Panc1 (cell line): ENCODE results near the gene EMC8.

Source experiments
- POLR2AphosphoS5 ChIP-seq: IDR thresholded peaks from 2 replicates; pipeline ENCODE4 v1.6.1; 2012; ENCODE audit warnings: mild to moderate bottlenecking, low read depth, low read length, moderate library complexity
- SIN3A ChIP-seq: IDR thresholded peaks from 2 replicates; pipeline ENCODE4 v1.6.1; 2012; ENCODE audit warnings: low read depth, mild to moderate bottlenecking, low read length, moderate library complexity, borderline replicate concordance; ENCODE audit not compliant: insufficient read depth
- TCF7L2 ChIP-seq: IDR thresholded peaks from 2 replicates; pipeline ENCODE4 v1.6.1; 2011; ENCODE audit warnings: mild to moderate bottlenecking, low read depth, low read length, inconsistent platforms
- TF ChIP-seq, protein P1 (sequence below): fragments of 450-650 bp; IDR thresholded peaks from 2 replicates; pipeline ENCODE4 v1.5.1; 2017; ENCODE audit warnings: mild to moderate bottlenecking

DNA sequence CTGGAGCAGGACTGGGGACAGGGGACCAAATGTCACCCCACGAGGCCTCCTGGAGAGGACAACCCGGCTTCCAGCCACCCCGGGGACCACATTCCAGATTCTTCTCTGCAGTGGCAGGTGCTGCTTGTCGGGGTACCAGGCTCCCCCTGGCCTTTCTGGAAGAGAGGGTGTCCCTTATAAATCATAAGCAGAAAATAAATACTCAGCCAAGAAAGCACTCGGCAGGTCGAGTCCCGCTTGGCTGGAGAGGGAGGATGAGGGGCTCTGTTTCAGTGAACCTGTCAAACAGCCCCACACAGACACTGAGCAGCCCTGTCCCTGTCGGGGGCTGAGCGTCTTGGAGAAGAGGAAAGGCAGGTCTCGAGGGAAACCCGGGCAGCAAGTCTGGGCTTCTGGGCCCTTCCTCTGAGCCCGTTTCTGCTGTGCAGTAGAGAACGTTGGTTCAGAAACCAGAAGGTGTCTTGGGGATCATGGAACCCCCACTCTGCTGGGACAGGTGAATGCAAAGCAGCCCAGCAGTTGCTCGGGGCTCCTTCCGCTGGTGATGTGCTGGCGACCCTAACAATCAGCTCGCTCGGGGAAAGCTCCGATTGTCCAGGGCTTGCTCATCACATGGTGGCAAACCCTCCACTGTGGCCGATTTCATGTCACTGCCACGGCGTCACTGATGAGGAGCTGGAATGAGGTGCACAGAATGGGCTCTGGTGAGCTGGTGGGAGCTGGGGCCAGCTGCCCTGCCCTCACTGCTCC, 36.8 kb upstream of the EMC8 start:
- TF ChIP-seq, protein P1, sequence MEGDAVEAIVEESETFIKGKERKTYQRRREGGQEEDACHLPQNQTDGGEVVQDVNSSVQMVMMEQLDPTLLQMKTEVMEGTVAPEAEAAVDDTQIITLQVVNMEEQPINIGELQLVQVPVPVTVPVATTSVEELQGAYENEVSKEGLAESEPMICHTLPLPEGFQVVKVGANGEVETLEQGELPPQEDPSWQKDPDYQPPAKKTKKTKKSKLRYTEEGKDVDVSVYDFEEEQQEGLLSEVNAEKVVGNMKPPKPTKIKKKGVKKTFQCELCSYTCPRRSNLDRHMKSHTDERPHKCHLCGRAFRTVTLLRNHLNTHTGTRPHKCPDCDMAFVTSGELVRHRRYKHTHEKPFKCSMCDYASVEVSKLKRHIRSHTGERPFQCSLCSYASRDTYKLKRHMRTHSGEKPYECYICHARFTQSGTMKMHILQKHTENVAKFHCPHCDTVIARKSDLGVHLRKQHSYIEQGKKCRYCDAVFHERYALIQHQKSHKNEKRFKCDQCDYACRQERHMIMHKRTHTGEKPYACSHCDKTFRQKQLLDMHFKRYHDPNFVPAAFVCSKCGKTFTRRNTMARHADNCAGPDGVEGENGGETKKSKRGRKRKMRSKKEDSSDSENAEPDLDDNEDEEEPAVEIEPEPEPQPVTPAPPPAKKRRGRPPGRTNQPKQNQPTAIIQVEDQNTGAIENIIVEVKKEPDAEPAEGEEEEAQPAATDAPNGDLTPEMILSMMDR, result no peak
- no peak for TF ChIP-seq POLR2AphosphoS5
- no peak for TF ChIP-seq SIN3A
- no peak for TF ChIP-seq TCF7L2
